Left lung (tissue), 10 donors: ENCODE results near the gene CSTPP1. TPM values are rescaled to one million over a fixed set of nuclear protein-coding genes. Genes with fewer than 3 reads are reported as not detected.

ENCODE experiments used
- ATAC-seq: fragments of 200-7000 bp; cut with Tn5 transposase; one replicate; pipeline ENCODE4 v1.9.1; 2020; ENCODE audit warnings: moderate library complexity
- DNase-seq, 4 donors: peaks; one replicate each; pipeline ENCODE4 v3.0.0-alpha.2; 2013 to 2020
- H3K27ac ChIP-seq, 2 donors: fragments of 200-600 bp; sonication (generic) in 1 of 2; one replicate each; pipeline versions ENCODE4 v1.5.0 to v1.8.0; 2020 to 2021
- H3K27me3 ChIP-seq, 2 donors: fragments of 200-600 bp; sonication (generic) in 1 of 2; one replicate each; pipeline versions ENCODE4 v1.5.0 to v1.8.0; 2020 to 2021
- H3K36me3 ChIP-seq, 2 donors: fragments of 200-600 bp; sonication (generic) in 1 of 2; one replicate each; pipeline versions ENCODE4 v1.5.0 to v1.8.0; 2020 to 2021
- H3K4me1 ChIP-seq, 2 donors: fragments of 200-600 bp; one replicate each; pipeline ENCODE4 v1.8.0; 2021
- H3K4me3 ChIP-seq, 2 donors: fragments of 200-600 bp; sonication (generic) in 1 of 2; one replicate each; pipeline versions ENCODE4 v1.5.0 to v1.8.0; 2020 to 2021; ENCODE audit warnings: mild to moderate bottlenecking in 1 of 2
- H3K9me3 ChIP-seq, 2 donors: fragments of 200-600 bp; sonication (generic) in 1 of 2; one replicate each; pipeline versions ENCODE4 v1.5.0 to v1.8.0; 2020 to 2021
- intact Hi-C, 2 donors: fragments of 100-400 bp; cut with DNase I; formaldehyde crosslinking; loops; one replicate each; pipeline versions ENCODE4 v1.11.2 to v1.14.2; 2022
- polyA plus RNA-seq, 6 donors: library from polyadenylated mRNA; unstranded; fragments of 120-200 nt; gene quantifications; one replicate each; pipeline ENCODE4 v1.2.1, GENCODE V29; 2013; ENCODE audit not compliant: insufficient read length in 6 of 6
- total RNA-seq, 2 donors: library from RNA; stranded (reverse); fragmentation: NEBNext Ultra II Directional; extraction: Animal tissue kit (Norgen Biotek cat#: 25700); gene quantifications; one replicate each; pipeline ENCODE4 v1.2.1, GENCODE V29; 2021
- TF ChIP-seq, protein P1 (sequence below), 2 donors: fragments of 200-600 bp; sonication (generic) in 1 of 2; IDR thresholded peaks; one replicate each; pipeline versions ENCODE4 v1.5.0 to v1.8.0; 2021; ENCODE audit warnings: antibody characterized with exemption in 2 of 2
- donor health status: DM: no; HTN: yes; CAD: no.
- donor health status: DM: no; HTN: no; CAD: no.

The CSTPP1 gene
- total and polyA plus RNA-seq, 8 donors, result 28.7 to 56.0 (median 51.4) TPM

DNA sequence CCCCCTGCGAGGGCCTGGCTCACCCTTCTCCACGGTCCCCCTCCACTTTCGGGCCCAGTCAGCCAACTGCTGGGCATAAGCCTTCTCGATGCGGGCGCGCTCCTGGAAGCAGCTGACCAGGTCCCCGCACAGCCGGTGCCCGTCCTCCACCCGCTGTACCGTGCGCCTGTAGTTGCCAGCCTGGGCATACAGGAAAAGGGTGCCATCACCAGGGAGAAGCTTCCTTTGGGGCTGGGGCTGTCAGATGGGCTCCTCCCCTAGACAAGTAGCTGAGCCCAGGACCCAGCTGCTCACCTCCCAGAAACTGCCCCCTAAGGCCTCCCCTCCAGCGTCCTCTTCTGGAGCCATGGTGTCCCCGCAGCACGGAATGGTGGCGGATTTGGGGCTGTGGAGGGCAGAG is 245.8 kb downstream of the CSTPP1 start:
- Histone ChIP-seq H3K36me3 (peaks cover 0 to 9% of the 10 kb centered on the region in 2 donors), H3K9me3 (no peaks in the 10 kb centered on the region), H3K27me3 (peaks cover 4 to 40% of the 10 kb centered on the region in 2 donors), H3K4me1 (peaks cover 14 to 29% of the 10 kb centered on the region in 2 donors), H3K27ac (no peak overlapping the region), H3K4me3 (no peak overlapping the region)
- TF ChIP-seq, protein P1, sequence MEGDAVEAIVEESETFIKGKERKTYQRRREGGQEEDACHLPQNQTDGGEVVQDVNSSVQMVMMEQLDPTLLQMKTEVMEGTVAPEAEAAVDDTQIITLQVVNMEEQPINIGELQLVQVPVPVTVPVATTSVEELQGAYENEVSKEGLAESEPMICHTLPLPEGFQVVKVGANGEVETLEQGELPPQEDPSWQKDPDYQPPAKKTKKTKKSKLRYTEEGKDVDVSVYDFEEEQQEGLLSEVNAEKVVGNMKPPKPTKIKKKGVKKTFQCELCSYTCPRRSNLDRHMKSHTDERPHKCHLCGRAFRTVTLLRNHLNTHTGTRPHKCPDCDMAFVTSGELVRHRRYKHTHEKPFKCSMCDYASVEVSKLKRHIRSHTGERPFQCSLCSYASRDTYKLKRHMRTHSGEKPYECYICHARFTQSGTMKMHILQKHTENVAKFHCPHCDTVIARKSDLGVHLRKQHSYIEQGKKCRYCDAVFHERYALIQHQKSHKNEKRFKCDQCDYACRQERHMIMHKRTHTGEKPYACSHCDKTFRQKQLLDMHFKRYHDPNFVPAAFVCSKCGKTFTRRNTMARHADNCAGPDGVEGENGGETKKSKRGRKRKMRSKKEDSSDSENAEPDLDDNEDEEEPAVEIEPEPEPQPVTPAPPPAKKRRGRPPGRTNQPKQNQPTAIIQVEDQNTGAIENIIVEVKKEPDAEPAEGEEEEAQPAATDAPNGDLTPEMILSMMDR (IDR thresholded peaks at IDR 0.05), result no peak
- intact Hi-C loops, result no loop called here
- ATAC-seq (no peak), DNase-seq (peak in 1 of 4 donors; percentile 72)

DNA sequence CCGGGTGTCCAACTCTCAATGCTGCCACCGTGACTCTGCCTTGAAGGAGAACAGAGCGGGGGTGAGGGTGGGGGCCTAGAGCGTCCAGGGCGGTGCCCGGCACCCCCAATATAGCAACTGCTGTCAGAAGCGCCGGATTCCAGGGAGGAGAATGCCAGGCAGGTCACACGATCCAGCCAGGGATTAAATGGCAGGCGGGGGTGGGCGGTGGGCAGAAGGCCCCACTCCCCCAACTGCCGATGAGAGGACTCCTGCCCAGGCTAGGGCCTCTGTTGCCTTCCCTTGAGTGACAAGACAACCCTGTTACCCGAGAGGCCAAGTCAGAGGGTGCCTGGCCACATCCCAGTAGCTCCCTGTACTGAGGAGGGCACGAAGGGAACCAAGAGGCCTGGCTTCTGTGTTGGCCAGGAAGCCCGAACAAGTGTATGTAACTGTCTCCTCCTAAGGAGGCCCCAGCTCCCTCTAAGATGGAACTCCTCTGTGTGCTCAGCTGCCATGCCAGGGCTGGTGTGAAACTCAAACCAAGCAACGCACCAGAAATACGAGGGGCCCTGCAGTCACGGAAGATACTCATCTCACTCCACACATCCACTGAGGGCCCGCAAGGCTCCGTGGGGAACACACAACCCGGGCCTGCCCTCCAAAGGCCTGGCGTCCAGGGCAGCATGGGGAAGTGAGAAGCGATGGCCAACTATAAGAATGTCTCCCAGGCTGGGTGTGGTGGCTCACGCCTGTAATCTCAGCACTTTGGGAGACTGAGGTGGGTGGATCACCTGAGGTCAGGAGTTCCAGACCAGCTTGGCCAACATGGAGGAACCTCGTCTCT is 246.7 kb downstream of the CSTPP1 start:
- DNase-seq, result peak in 1 of 4 donors; percentile 63

GRCh38 chr11:47183969-47184368 is 247.4 kb downstream of the CSTPP1 start:
- ATAC-seq (no peak), DNase-seq (peak in 1 of 4 donors; percentile 32)
- intact Hi-C loops, result no loop called here
- Histone ChIP-seq H3K9me3 (no peaks in the 10 kb centered on the region), H3K4me1 (peaks cover 18 to 30% of the 10 kb centered on the region in 2 donors), H3K27ac (no peak overlapping the region), H3K36me3 (peaks cover 0 to 9% of the 10 kb centered on the region in 2 donors), H3K27me3 (peaks cover 4 to 56% of the 10 kb centered on the region in 2 donors), H3K4me3 (no peak overlapping the region)
- TF ChIP-seq, protein P1 (IDR thresholded peaks at IDR 0.05), result no peak

More for the DNA sequence above, 246.7 kb downstream of the CSTPP1 start:
- Histone ChIP-seq H3K9me3 (no peaks in the 10 kb centered on the region), H3K27me3 (peaks cover 4 to 48% of the 10 kb centered on the region in 2 donors), H3K36me3 (peaks cover 0 to 9% of the 10 kb centered on the region in 2 donors), H3K27ac (no peak overlapping the region), H3K4me1 (peaks cover 17 to 29% of the 10 kb centered on the region in 2 donors), H3K4me3 (no peak overlapping the region)
- intact Hi-C loops, result no loop called here
- TF ChIP-seq, protein P1 (IDR thresholded peaks at IDR 0.05), result no peak
- no peak for ATAC-seq

DNA sequence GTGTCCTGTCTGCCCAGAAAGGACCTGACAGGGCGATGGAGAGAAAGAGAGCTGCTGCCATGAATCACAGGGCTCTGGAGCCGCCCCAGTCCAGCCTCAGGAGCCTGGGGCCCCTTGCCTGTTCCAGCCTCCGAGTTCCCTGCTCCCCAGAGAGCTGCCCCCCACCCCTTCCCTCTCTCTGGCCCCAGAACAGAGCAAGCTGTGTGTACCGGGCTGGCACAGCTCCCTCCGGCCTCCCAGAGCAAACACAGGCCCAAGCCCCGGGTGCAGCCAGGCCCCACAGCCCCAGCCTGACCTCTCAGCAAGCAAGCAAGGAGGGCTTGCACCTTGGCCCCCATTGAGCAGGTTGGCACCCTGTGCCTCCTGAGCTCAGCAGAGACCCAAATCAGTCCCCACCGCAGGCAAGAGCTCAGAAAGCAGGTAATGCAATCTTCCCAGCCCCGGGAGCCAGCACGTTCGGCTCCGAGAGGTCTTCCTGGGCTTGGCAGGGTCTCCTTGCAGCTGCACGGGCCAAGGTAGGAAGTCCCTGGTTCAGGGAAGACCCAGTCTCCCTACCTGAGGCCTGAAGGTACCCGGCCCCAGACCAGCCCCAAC is 248.2 kb downstream of the CSTPP1 start:
- peak; percentile 26 for ATAC-seq

More for the DNA sequence above, 248.2 kb downstream of the CSTPP1 start:
- peak in 2 of 4 donors; percentile 44 to 64 for DNase-seq
- Histone ChIP-seq H3K4me1 (peaks cover 18 to 30% of the 10 kb centered on the region in 2 donors), H3K4me3 (peak overlapping the region; percentile 54 to 65), H3K9me3 (no peaks in the 10 kb centered on the region), H3K27me3 (peaks cover 4 to 57% of the 10 kb centered on the region in 2 donors), H3K36me3 (peaks cover 0 to 8% of the 10 kb centered on the region in 2 donors), H3K27ac (peak overlapping the region; percentile 78 to 80)
- intact Hi-C loops, result no loop called here
- TF ChIP-seq, protein P1 (IDR thresholded peaks at IDR 0.05), result no peak
